Measurements from ENCODE around the gene STOX2. TPM values are rescaled to one million over a fixed set of nuclear protein-coding genes. Genes with fewer than 3 reads are reported as not detected.

Gene STOX2
- total and polyA plus RNA-seq, 4 donors: 1.8 to 27.5 (median 8.6) TPM

GRCh38 chr4:183968502-183968901, 63.4 kb downstream of the STOX2 start:
- 23 to 54% methylated on average over 6 of the region's 6 CpGs for WGBS, 2 donors
- Histone ChIP-seq H3K9ac (ENCODE audit: insufficient read depth in 1 of 2, low read length in 2 of 2) (no peak overlapping the region), H3K4me3 (no peak overlapping the region), H3K27me3 (ENCODE audit: control insufficient read depth in 3 of 3, insufficient read depth in 3 of 3, low read length in 2 of 3) (no peaks in the 10 kb centered on the region), H3K36me3 (ENCODE audit: control insufficient read depth in 4 of 4, insufficient read depth in 4 of 4, low read length in 4 of 4) (no peaks in the 10 kb centered on the region), H3K9me3 (ENCODE audit: control insufficient read depth in 4 of 4, insufficient read depth in 3 of 4, low read length in 3 of 4) (no peaks in the 10 kb centered on the region), H3K4me1 (ENCODE audit: control insufficient read depth in 5 of 5, insufficient read depth in 5 of 5, low read length in 5 of 5) (peaks cover 0 to 9% (median 5%) of the 10 kb centered on the region in 5 donors), H3K27ac (ENCODE audit: low read depth in 1 of 2, low read length in 1 of 2) (no peak overlapping the region)
- peak in 1 of 3 donors; percentile 8 for DNase-seq
- ATAC-seq (ENCODE audit: insufficient read depth, low FRiP score): no peak
- no peak for TF ChIP-seq CTCF (IDR thresholded peaks at IDR 0.05; ENCODE audit: control extremely low read depth, extremely low read depth)

- no peak overlapping the region for H3K4me3 ChIP-seq
- no peaks in the 10 kb centered on the region for H3K27me3 ChIP-seq (ENCODE audit: control insufficient read depth in 3 of 3, insufficient read depth in 3 of 3, low read length in 2 of 3)
- H3K9me3 ChIP-seq (ENCODE audit: control insufficient read depth in 4 of 4, insufficient read depth in 3 of 4, low read length in 3 of 4): no peaks in the 10 kb centered on the region
- no peak for TF ChIP-seq CTCF (IDR thresholded peaks at IDR 0.05; ENCODE audit: control extremely low read depth, extremely low read depth)
- H3K9ac ChIP-seq (ENCODE audit: insufficient read depth in 1 of 2, low read length in 2 of 2): no peak overlapping the region
- peaks cover 0 to 9% (median 5%) of the 10 kb centered on the region in 5 donors for H3K4me1 ChIP-seq (ENCODE audit: control insufficient read depth in 5 of 5, insufficient read depth in 5 of 5, low read length in 5 of 5)
- no peak for ATAC-seq (ENCODE audit: insufficient read depth, low FRiP score)
- H3K36me3 ChIP-seq (ENCODE audit: control insufficient read depth in 4 of 4, insufficient read depth in 4 of 4, low read length in 4 of 4): no peaks in the 10 kb centered on the region
- H3K27ac ChIP-seq (ENCODE audit: low read depth in 1 of 2, low read length in 1 of 2): no peak overlapping the region
- no peak for DNase-seq
- 34 to 71% methylated on average over 5 of the region's 5 CpGs for WGBS, 2 donors
These were observed 63.8 kb downstream of the STOX2 start for GRCh38 chr4:183968931-183969330.

- H3K27ac ChIP-seq (ENCODE audit: low read depth in 1 of 2, low read length in 1 of 2): no peak overlapping the region
- no peaks in the 10 kb centered on the region for H3K27me3 ChIP-seq (ENCODE audit: control insufficient read depth in 3 of 3, insufficient read depth in 3 of 3, low read length in 2 of 3)
- ATAC-seq (ENCODE audit: insufficient read depth, low FRiP score) (no peak), DNase-seq (no peak)
- 94 to 98% methylated on average over 4 of the region's 4 CpGs for WGBS, 2 donors
- H3K9ac ChIP-seq (ENCODE audit: insufficient read depth in 1 of 2, low read length in 2 of 2): no peak overlapping the region
- H3K36me3 ChIP-seq (ENCODE audit: control insufficient read depth in 4 of 4, insufficient read depth in 4 of 4, low read length in 4 of 4): no peaks in the 10 kb centered on the region
- H3K9me3 ChIP-seq (ENCODE audit: control insufficient read depth in 4 of 4, insufficient read depth in 3 of 4, low read length in 3 of 4): no peaks in the 10 kb centered on the region
- TF ChIP-seq CTCF (IDR thresholded peaks at IDR 0.05; ENCODE audit: control extremely low read depth, extremely low read depth): no peak
- H3K4me1 ChIP-seq (ENCODE audit: control insufficient read depth in 5 of 5, insufficient read depth in 5 of 5, low read length in 5 of 5): peaks cover 0 to 9% (median 5%) of the 10 kb centered on the region in 5 donors
- H3K4me3 ChIP-seq: no peak overlapping the region
These were observed 64.5 kb downstream of the STOX2 start for GRCh38 chr4:183969596-183969995.

- Histone ChIP-seq H3K36me3 (ENCODE audit: control insufficient read depth in 4 of 4, insufficient read depth in 4 of 4, low read length in 4 of 4) (no peaks in the 10 kb centered on the region), H3K9ac (ENCODE audit: insufficient read depth in 1 of 2, low read length in 2 of 2) (no peak overlapping the region), H3K4me3 (no peak overlapping the region), H3K27me3 (ENCODE audit: control insufficient read depth in 3 of 3, insufficient read depth in 3 of 3, low read length in 2 of 3) (no peaks in the 10 kb centered on the region), H3K27ac (ENCODE audit: low read depth in 1 of 2, low read length in 1 of 2) (no peak overlapping the region), H3K4me1 (ENCODE audit: control insufficient read depth in 5 of 5, insufficient read depth in 5 of 5, low read length in 5 of 5) (peaks cover 0 to 9% (median 5%) of the 10 kb centered on the region in 5 donors), H3K9me3 (ENCODE audit: control insufficient read depth in 4 of 4, insufficient read depth in 3 of 4, low read length in 3 of 4) (peaks cover 0 to 2% (median 0%) of the 10 kb centered on the region in 4 donors)
- peak; percentile 71 to 87 (median 82) for DNase-seq
- 35 to 39% methylated on average over 9 of the region's 9 CpGs for WGBS, 2 donors
- no peak for TF ChIP-seq CTCF (IDR thresholded peaks at IDR 0.05; ENCODE audit: control extremely low read depth, extremely low read depth)
- ATAC-seq (ENCODE audit: insufficient read depth, low FRiP score): no peak
These were observed 66.9 kb downstream of the STOX2 start for GRCh38 chr4:183971929-183972490.

All from lung (tissue), 12 donors.